Kidney glomerular epithelial cell (primary cell): ENCODE measurements around the gene ITGA1.
"Not testable (repeated sequence)": the region's sequence is repeated elsewhere in the genome, so short reads cannot be mapped to it uniquely, and the experiment has no call there.

Experiments used
- DNase-seq: peaks from one replicate; lab custom pipeline; 2025; lab: John Stamatoyannopoulos, UW

Gene ITGA1

DNA sequence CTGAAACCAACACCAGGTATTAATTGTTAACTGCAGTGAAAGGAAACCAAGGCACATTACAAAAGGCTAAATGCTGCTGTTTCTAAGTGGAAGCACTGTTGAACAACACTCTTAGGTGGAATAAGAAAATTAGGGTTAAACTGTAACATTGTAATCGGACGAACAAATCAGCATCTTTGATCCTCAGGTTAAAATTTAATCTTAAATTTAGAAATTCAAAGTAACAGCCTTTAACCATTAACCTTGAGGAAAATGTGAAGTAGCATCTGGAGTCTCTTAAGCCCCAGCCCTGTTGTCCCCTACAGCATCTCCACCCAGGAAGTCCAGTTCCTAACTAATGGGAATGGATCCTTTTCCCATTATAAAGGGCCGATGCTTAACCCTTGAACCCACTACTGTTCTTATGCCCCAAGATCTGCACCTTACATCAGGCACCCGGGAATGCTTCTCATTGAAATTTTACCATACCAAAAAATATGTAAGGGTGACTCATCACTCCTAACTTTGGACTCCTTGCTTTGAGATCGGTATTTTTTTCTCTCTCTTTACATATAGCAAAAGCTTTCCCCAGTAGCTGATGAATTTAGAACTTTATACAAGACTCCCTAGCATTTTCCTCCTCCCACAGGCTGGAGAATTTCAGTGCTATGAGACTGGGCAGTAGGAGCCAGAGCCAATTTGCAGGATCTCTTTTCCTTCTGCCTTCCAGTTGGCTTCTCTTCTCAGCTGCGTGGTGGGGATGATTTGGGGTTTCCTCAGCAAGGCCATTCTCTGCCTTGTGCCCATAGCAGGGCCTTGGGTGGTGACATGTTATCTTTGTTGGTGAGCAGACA is 169.4 kb downstream of the ITGA1 start:
- DNase-seq, result no peak

DNA sequence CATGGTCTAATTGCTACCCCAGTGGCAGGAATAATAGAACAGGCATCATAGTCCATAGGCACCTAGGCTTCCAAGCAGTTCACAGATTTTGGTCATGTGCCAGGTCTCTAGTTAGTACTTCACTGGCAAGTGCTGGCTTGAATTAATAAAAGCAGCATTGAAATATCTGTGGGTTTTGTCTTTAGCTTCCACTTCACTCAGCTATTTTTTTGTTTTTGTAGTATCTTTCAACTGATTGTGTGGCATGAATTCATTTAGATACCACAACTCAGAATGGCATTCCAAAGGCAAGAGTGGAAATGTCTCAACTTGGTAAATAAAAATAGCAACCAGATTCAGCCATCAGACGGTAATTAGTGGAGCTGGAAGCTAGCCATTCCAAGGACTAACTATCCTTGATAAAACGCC is 173.6 kb downstream of the ITGA1 start:
- DNase-seq, result no peak

GRCh38 chr5:52963636-52964035 is 175.9 kb downstream of the ITGA1 start:
- peak; percentile 23 for DNase-seq

- DNase-seq, result no peak
These were observed 176.4 kb downstream of the ITGA1 start for GRCh38 chr5:52964138-52964537.

DNA sequence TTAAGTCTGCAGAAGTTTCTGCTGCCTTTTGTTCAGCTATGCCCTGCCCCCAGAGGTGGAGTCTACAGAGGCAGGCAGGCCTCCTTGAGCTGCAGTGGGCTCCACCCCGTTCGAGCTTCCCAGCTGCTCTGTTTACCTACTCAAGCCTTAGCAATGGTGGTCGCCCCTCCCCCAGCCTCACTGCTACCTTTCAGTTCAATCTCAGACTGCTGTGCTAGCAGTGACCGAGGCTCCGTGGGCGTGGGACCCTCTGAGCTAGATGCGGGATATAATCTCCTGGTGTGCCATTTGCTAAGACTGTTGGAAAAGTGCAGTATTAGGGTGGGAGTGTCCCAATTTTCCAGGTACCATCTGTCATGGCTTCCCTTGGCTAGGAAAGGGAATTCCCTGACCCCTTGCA is 188.4 kb downstream of the ITGA1 start:
- DNase-seq, result not testable (repeated sequence)

DNA sequence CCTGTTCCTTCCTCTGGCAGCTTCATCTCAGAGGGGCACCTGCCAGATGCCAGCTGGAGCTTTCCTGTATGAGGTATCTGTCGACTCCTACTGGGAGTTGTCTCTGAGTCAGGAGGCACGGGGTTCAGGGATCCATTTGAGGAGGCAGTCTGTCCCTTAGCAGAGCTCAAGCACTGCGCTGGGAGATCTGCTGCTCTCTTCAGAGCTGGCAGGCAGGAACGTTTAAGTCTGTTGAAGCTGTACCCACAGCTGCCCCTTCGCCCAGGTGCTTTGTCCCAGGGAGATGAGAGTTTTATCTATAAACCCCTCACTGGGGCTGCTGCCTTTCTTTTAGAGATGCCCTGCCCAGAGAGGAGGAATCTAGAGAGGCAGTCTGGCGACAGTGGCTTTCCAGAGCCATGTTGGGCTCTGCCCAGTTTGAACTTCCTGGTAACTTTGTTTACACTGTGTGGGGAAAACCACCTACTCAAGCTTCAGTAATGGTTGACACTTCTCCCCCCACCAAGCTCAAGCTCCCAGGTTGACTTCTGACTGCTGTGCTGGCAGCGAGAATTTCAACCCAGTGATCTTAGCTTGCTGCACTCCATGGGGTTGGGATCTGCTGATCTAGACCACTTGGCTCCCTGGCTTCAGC is 189.7 kb downstream of the ITGA1 start:
- DNase-seq, result no peak

- no peak for DNase-seq
These were observed 193.8 kb downstream of the ITGA1 start for GRCh38 chr5:52981507-52981906.

- DNase-seq, result peak; percentile 46
These were observed 196.3 kb downstream of the ITGA1 start for GRCh38 chr5:52983731-52984636.

GRCh38 chr5:52985306-52985705 is 197.6 kb downstream of the ITGA1 start:
- no peak for DNase-seq

DNA sequence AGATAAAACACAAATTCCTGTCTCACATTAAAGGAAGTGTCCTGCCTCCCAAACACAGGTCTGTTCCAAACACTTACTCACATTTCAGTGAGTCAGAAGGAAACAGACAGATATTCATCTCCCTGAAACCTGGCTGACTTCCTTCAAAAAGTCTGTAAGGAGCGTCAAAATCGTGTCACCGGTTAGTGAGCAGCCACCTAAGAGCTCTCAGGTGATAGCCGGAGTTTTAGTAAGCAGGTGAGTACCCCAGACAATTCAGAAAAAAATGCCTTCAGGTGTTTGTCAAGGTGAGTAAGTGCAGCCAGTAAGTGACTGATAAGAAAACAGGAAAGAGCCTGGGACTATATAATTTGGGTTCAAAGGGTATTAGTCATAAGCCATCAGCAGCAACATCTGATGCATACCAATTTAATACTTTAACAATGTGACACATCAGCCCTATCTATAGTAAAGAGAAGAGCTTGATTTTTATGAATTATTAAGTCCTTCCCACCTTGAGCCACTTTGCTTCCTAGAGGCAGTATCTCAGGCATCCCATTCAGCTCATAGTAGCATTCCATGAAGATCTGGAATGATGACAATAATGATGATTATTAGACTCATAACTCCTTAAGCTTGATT is 200.1 kb downstream of the ITGA1 start:
- peak; percentile 74 for DNase-seq

- DNase-seq, result no peak
These were observed 200.8 kb downstream of the ITGA1 start for GRCh38 chr5:52988335-52989024.

GRCh38 chr5:52989025-52989780 is 201.5 kb downstream of the ITGA1 start, which contains the start of gene ITGA2:
Gene ITGA2 (plus strand): TSS chr5:52989352. CDS start chr5:52989469, 117 bp downstream.
- DNase-seq, result peak; percentile 66

GRCh38 chr5:52989781-52990527 is 202.2 kb downstream of the ITGA1 start:
- peak; percentile 22 for DNase-seq

GRCh38 chr5:52990528-52990925 is 202.8 kb downstream of the ITGA1 start:
- no peak for DNase-seq

- no peak for DNase-seq
These were observed 205.7 kb downstream of the ITGA1 start for GRCh38 chr5:52993367-52993766.

DNA sequence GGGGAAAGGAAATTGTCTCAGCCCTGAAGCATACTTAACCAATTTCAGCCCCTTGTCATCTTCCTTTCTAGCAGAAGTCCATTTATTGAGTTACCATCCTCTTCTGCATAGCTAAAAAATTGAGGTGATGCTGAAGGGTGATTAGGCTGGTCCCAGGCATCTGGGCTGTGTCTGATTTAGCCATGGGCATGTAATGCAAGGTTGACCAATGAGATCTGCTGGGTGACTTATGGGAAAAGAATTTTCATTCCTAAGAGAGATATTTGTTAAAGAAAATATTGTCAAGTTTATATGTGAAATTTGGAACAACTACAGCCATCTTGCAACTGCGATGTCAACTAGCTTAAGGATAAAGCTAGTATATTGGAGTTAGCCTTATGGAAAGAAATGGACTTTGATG is 206.6 kb downstream of the ITGA1 start:
- no peak for DNase-seq

GRCh38 chr5:52995095-52995494 is 207.4 kb downstream of the ITGA1 start:
- DNase-seq, result no peak

DNA sequence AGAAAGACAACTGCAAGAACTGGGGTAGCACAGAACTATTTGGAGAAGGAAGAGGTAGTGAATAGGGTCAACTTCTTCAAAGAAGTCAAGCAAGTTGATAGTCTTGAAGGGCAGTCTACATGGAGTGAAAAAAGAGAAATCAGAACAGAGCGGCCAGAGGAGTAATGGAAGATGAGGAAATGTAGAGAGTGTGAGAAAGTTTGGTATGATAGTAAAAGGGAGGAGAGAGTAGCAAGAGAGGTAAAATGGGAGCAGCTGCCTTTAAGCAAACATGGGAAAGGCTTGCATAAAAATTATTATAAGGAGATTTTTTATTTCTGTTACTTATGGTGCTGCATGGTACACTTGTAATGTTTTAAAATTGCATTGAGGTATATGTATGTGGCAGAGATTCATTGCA is 208.2 kb downstream of the ITGA1 start:
- no peak for DNase-seq

DNA sequence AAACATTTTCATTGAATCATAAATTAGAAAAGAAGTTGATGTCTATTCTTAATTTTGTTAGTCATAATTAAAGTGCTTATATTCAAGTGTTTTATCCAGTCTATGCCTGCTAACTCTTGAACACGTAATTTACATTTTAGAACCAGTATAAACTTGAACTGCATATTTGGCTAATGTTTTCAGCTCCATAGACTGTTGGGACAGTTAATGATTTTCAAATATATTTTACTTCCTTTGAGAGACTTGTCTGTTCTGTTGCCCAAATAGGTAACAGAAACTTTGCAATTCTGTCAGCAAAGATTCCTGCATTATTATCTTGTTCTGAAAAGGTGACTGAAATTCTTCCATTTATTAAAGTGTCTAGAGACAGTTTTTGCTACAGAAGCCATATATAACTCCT is 209.3 kb downstream of the ITGA1 start:
- no peak for DNase-seq

GRCh38 chr5:52997424-52997823 is 209.7 kb downstream of the ITGA1 start:
- DNase-seq, result no peak
